SK-N-SH (cell line): Measurements from ENCODE around the gene C11orf97.

Experiments
- CHD2 ChIP-seq: fragments of 150-350 bp; IDR thresholded peaks from 2 replicates; pipeline ENCODE4 v1.6.1; 2018; ENCODE audit warnings: low read length; ENCODE audit not compliant: partially characterized antibody
- EP300 ChIP-seq, 2 experiments: IDR thresholded peaks; 2 replicates each; pipeline versions ENCODE4 v1.4.0 to v1.6.1; 2012; ENCODE audit warnings: borderline replicate concordance in 1 of 2, low read depth in 1 of 2, low read length in 1 of 2
- FOSL2 ChIP-seq: IDR thresholded peaks from 2 replicates; pipeline ENCODE4 v1.4.0; 2012; ENCODE audit warnings: low read depth, mild to moderate bottlenecking, moderate library complexity, borderline replicate concordance
- MEF2A ChIP-seq: IDR thresholded peaks from 2 replicates; pipeline ENCODE4 v1.4.0; 2012; ENCODE audit warnings: low read depth, borderline replicate concordance
- RAD21 ChIP-seq: IDR thresholded peaks from 2 replicates; pipeline ENCODE4 v1.6.1; 2012; ENCODE audit warnings: mild to moderate bottlenecking, low read length
- RFX5 ChIP-seq: IDR thresholded peaks from 2 replicates; pipeline ENCODE4 v1.6.1; 2012; ENCODE audit warnings: mild to moderate bottlenecking, improper control_type of control experiment, low read length
- TEAD4 ChIP-seq: IDR thresholded peaks from 2 replicates; pipeline ENCODE4 v1.4.0; 2012; ENCODE audit warnings: mild to moderate bottlenecking, borderline replicate concordance; ENCODE audit not compliant: insufficient read depth
- TF ChIP-seq, protein P1 (sequence below): IDR thresholded peaks from 2 replicates; pipeline ENCODE4 v1.4.0; 2012; ENCODE audit warnings: low read depth, borderline replicate concordance
- TF ChIP-seq, protein P2 (sequence below): IDR thresholded peaks from 2 replicates; pipeline ENCODE4 v1.6.1; 2012; ENCODE audit warnings: mild to moderate bottlenecking, low read depth, low read length, moderate library complexity
- TF ChIP-seq, protein P3 (sequence below): IDR thresholded peaks from 2 replicates; pipeline ENCODE4 v1.4.0; 2012; ENCODE audit warnings: low read depth, borderline replicate concordance
- TF ChIP-seq, protein P4 (sequence below): fragments of 200-600 bp; sonication (generic); IDR thresholded peaks from 2 replicates; pipeline ENCODE4 v1.6.1; 2017; ENCODE audit warnings: antibody characterized with exemption, mild to moderate bottlenecking, moderate library complexity
- TF ChIP-seq, protein P5 (sequence below): IDR thresholded peaks from 2 replicates; pipeline ENCODE4 v1.4.0; 2012; ENCODE audit warnings: low read depth

DNA sequence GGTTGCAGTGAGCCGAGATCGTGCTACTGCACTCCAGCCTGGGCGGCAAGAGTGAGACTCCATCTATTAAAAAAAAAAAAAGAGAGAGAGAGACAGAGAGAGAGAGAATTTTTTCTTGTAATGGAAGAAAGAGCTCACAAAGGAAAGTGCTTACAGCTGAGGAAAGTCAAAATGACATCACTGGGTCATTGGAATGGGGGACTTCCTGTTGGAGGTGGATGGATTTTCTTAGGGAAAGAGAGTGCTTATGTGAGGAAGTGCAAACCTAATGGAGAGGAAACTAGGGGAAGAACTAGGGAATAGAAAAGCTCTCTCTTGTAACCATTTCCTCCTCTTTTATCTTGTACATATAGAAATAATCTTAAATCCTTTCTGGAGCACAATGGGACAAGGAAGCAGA lies 48.6 kb downstream of the C11orf97 start:
- TF ChIP-seq, protein P1, sequence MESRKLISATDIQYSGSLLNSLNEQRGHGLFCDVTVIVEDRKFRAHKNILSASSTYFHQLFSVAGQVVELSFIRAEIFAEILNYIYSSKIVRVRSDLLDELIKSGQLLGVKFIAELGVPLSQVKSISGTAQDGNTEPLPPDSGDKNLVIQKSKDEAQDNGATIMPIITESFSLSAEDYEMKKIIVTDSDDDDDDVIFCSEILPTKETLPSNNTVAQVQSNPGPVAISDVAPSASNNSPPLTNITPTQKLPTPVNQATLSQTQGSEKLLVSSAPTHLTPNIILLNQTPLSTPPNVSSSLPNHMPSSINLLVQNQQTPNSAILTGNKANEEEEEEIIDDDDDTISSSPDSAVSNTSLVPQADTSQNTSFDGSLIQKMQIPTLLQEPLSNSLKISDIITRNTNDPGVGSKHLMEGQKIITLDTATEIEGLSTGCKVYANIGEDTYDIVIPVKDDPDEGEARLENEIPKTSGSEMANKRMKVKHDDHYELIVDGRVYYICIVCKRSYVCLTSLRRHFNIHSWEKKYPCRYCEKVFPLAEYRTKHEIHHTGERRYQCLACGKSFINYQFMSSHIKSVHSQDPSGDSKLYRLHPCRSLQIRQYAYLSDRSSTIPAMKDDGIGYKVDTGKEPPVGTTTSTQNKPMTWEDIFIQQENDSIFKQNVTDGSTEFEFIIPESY: no peak
- TF ChIP-seq FOSL2 (no peak), MEF2A (no peak), EP300 (IDR thresholded peaks at IDR 0.05; ENCODE audit: borderline replicate concordance in 1 of 2, low read depth in 1 of 2, low read length in 1 of 2) (no peak), TEAD4 (no peak), RAD21 (no peak), CHD2 (no peak), RFX5 (no peak)
- TF ChIP-seq, protein P2, sequence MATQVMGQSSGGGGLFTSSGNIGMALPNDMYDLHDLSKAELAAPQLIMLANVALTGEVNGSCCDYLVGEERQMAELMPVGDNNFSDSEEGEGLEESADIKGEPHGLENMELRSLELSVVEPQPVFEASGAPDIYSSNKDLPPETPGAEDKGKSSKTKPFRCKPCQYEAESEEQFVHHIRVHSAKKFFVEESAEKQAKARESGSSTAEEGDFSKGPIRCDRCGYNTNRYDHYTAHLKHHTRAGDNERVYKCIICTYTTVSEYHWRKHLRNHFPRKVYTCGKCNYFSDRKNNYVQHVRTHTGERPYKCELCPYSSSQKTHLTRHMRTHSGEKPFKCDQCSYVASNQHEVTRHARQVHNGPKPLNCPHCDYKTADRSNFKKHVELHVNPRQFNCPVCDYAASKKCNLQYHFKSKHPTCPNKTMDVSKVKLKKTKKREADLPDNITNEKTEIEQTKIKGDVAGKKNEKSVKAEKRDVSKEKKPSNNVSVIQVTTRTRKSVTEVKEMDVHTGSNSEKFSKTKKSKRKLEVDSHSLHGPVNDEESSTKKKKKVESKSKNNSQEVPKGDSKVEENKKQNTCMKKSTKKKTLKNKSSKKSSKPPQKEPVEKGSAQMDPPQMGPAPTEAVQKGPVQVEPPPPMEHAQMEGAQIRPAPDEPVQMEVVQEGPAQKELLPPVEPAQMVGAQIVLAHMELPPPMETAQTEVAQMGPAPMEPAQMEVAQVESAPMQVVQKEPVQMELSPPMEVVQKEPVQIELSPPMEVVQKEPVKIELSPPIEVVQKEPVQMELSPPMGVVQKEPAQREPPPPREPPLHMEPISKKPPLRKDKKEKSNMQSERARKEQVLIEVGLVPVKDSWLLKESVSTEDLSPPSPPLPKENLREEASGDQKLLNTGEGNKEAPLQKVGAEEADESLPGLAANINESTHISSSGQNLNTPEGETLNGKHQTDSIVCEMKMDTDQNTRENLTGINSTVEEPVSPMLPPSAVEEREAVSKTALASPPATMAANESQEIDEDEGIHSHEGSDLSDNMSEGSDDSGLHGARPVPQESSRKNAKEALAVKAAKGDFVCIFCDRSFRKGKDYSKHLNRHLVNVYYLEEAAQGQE: no peak
- TF ChIP-seq, protein P3, sequence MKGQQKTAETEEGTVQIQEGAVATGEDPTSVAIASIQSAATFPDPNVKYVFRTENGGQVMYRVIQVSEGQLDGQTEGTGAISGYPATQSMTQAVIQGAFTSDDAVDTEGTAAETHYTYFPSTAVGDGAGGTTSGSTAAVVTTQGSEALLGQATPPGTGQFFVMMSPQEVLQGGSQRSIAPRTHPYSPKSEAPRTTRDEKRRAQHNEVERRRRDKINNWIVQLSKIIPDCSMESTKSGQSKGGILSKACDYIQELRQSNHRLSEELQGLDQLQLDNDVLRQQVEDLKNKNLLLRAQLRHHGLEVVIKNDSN: no peak
- TF ChIP-seq, protein P4, sequence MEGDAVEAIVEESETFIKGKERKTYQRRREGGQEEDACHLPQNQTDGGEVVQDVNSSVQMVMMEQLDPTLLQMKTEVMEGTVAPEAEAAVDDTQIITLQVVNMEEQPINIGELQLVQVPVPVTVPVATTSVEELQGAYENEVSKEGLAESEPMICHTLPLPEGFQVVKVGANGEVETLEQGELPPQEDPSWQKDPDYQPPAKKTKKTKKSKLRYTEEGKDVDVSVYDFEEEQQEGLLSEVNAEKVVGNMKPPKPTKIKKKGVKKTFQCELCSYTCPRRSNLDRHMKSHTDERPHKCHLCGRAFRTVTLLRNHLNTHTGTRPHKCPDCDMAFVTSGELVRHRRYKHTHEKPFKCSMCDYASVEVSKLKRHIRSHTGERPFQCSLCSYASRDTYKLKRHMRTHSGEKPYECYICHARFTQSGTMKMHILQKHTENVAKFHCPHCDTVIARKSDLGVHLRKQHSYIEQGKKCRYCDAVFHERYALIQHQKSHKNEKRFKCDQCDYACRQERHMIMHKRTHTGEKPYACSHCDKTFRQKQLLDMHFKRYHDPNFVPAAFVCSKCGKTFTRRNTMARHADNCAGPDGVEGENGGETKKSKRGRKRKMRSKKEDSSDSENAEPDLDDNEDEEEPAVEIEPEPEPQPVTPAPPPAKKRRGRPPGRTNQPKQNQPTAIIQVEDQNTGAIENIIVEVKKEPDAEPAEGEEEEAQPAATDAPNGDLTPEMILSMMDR: no peak
- TF ChIP-seq, protein P5, sequence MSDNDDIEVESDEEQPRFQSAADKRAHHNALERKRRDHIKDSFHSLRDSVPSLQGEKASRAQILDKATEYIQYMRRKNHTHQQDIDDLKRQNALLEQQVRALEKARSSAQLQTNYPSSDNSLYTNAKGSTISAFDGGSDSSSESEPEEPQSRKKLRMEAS: no peak
